ENCODE measurements around the gene CASK.

Gene CASK

GRCh38 chrX:41785685-41786084, 137.7 kb downstream of the CASK start:
- no peak for DNase-seq (ENCODE audit: low read depth)
- TF ChIP-seq CTCF (conservative IDR thresholded peaks at IDR 0.05; ENCODE audit: low read length) = no peak
- H3K4me3 ChIP-seq (ENCODE audit: low read length) = no peak overlapping the region

GRCh38 chrX:41781500-41781899, 141.9 kb downstream of the CASK start:
- peak; percentile 77 for TF ChIP-seq CTCF (conservative IDR thresholded peaks at IDR 0.05; ENCODE audit: low read length)
- no peak overlapping the region for H3K4me3 ChIP-seq (ENCODE audit: low read length)
- peak; percentile 45 for DNase-seq (ENCODE audit: low read depth)

- no peak overlapping the region for H3K4me3 ChIP-seq (ENCODE audit: low read length)
- no peak for TF ChIP-seq CTCF (conservative IDR thresholded peaks at IDR 0.05; ENCODE audit: low read length)
- no peak for DNase-seq (ENCODE audit: low read depth)
Measured at GRCh38 chrX:41779941-41780340, 143.4 kb downstream of the CASK start.

GRCh38 chrX:41779030-41779564, 144.3 kb downstream of the CASK start:
- H3K4me3 ChIP-seq (ENCODE audit: low read length) = no peak overlapping the region
- no peak for TF ChIP-seq CTCF (conservative IDR thresholded peaks at IDR 0.05; ENCODE audit: low read length)
- peak; percentile 44 for DNase-seq (ENCODE audit: low read depth)

- no peak for DNase-seq (ENCODE audit: low read depth)
- TF ChIP-seq CTCF (conservative IDR thresholded peaks at IDR 0.05; ENCODE audit: low read length) = no peak
- no peak overlapping the region for H3K4me3 ChIP-seq (ENCODE audit: low read length)
Measured at GRCh38 chrX:41761702-41762101, 161.7 kb downstream of the CASK start.

GRCh38 chrX:41761169-41761568, 162.2 kb downstream of the CASK start:
- DNase-seq (ENCODE audit: low read depth) = no peak
- TF ChIP-seq CTCF (conservative IDR thresholded peaks at IDR 0.05; ENCODE audit: low read length) = no peak
- no peak overlapping the region for H3K4me3 ChIP-seq (ENCODE audit: low read length)

GRCh38 chrX:41759817-41760216, 163.5 kb downstream of the CASK start:
- no peak overlapping the region for H3K4me3 ChIP-seq (ENCODE audit: low read length)
- peak; percentile 52 for TF ChIP-seq CTCF (conservative IDR thresholded peaks at IDR 0.05; ENCODE audit: low read length)
- DNase-seq (ENCODE audit: low read depth) = peak; percentile 30
